GM12801 (cell line): ENCODE measurements around the gene STK16.

Source experiments
- CTCF ChIP-seq: IDR thresholded peaks from one replicate; pipeline ENCODE4 v1.5.1; 2011; ENCODE audit warnings: control low read depth; ENCODE audit not compliant: insufficient read length; ENCODE audit errors: extremely low read depth

The STK16 gene

GRCh38 chr2:219213026-219213415, 32.3 kb upstream of the STK16 start:
- no peak for TF ChIP-seq CTCF

- no peak for TF ChIP-seq CTCF
Measured at GRCh38 chr2:219213486-219214071, 31.7 kb upstream of the STK16 start.

GRCh38 chr2:219214141-219214540, 31.1 kb upstream of the STK16 start:
- no peak for TF ChIP-seq CTCF

- TF ChIP-seq CTCF: no peak
Measured at GRCh38 chr2:219214786-219215185, 30.5 kb upstream of the STK16 start.

GRCh38 chr2:219215871-219216534, 29.3 kb upstream of the STK16 start:
- TF ChIP-seq CTCF: no peak

- no peak for TF ChIP-seq CTCF
Measured at GRCh38 chr2:219216535-219216915, 28.8 kb upstream of the STK16 start.

GRCh38 chr2:219218217-219218731, 27.0 kb upstream of the STK16 start:
- no peak for TF ChIP-seq CTCF
